ENCODE results near the gene ADGRE2.
"Not testable (repeated sequence)": the region's sequence is repeated elsewhere in the genome, so short reads cannot be mapped to it uniquely, and the experiment has no call there.

The ADGRE2 gene

GRCh38 chr19:14782626-14783409 lies 4.5 kb upstream of the ADGRE2 start (continued):
- TF ChIP-seq ZNF510 (tag by site-specific recombination; IDR thresholded peaks at IDR 0.05; ENCODE audit: insufficient replicate concordance) (no peak), ZSCAN23 (tag by site-specific recombination; IDR thresholded peaks at IDR 0.05) (no peak), ZNF837 (tag by site-specific recombination; IDR thresholded peaks at IDR 0.05) (no peak)

DNA sequence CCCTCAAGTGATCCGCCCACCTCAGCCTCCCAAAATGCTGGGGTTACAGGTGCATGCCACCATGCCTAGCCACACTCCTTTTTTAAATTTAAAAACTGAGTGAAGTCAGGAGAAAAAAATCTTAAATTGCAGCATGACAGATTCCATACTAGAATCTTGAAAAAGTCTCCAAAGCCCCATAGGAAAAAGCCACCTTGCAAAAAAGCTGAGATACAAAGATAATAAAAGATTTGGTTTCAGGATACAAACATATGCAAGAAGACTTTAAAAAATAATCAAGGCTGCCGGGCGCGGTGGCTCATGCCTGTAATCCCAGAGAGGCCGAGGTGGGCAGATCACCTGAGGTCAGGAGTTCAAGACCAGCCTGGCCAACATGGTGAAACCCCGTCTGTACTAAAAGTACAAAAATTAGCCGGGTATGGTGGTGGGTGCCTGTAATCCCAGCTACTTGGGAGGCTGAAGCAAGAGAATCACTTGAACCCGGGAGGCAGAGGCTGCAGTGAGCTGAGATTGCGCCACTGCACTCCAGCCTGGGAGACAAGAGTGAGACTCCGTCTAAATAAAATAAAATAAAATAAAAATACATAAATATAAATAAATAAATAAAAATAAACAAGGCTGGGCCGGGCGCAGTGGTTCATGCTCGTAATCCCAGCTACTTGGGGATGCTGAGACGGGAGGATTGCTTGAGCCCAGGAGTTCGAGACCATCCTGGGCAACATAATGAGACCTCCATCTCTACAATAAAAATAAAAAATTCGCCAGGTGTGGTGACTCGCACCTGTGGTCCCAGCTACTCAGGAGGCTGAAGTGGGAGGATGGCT lies 3.6 kb upstream of the ADGRE2 start:
- H3K27ac ChIP-seq (ENCODE audit: extremely low read depth, low read depth, low read length); H3K4me1 ChIP-seq (ENCODE audit: control insufficient read depth, insufficient read depth, low read length); H3K4me3 ChIP-seq (ENCODE audit: low read depth, low read length); H3K9me3 ChIP-seq (ENCODE audit: control insufficient read depth, insufficient read depth, low read depth, low read length); H3K36me3 ChIP-seq (ENCODE audit: control insufficient read depth in 2 of 2, insufficient read depth in 1 of 2, low read length in 2 of 2): not testable (repeated sequence)
- CTCF ChIA-PET: interaction anchor here (0.7 kb wide), 1 partner anchor 108 kb away, joined by 4 read pairs; no protein-coding TSS in a partner anchor
- POLR2A ChIA-PET: interaction anchor here (0.6 kb wide), 1 partner anchor 126 kb away, joined by 5 read pairs; no protein-coding TSS in a partner anchor

DNA sequence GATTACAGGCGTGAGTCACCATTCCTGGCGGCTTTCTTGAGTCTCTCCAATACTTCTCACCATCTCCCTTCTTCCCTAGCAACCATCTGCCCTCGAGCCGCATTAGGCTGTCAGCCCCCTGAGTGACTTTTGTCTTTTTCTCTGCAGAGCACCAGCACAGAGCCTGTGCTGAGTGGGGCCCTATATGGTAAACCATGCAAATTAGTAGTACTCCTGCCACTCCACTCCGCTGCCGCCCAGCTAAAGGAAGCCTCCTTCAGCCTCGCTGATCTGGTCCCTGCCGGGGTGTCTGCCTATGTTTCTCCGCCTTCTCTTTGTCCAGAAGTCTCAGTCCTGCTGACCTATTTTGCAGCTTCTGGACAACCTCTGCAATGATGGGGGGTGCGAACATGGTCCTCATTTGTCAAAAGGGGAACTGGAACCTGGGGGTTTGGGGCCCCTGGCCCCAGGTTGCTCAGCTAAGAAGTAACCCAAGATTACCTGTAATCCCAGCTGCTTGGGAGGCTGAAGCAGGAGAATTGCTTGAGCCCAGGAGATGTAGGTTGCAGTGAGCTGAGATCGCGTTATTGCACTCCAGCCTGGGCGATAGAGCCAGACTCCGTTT lies 2.4 kb upstream of the ADGRE2 start:
- H3K36me3 ChIP-seq (ENCODE audit: control insufficient read depth in 2 of 2, insufficient read depth in 1 of 2, low read length in 2 of 2); H3K27ac ChIP-seq (ENCODE audit: extremely low read depth, low read depth, low read length); CTCF ChIA-PET; H3K4me3 ChIP-seq (ENCODE audit: low read depth, low read length); H3K4me1 ChIP-seq (ENCODE audit: control insufficient read depth, insufficient read depth, low read length); POLR2A ChIA-PET; H3K9me3 ChIP-seq (ENCODE audit: control insufficient read depth, insufficient read depth, low read depth, low read length): not testable (repeated sequence)

- H3K4me1 ChIP-seq (ENCODE audit: control insufficient read depth, insufficient read depth, low read length): no peaks in the 10 kb centered on the region; the same call in 1 of the 2 replicates
- H3K27ac ChIP-seq (ENCODE audit: extremely low read depth, low read depth, low read length): no peak overlapping the region
- no peaks in the 10 kb centered on the region for H3K36me3 ChIP-seq (ENCODE audit: control insufficient read depth in 2 of 2, insufficient read depth in 1 of 2, low read length in 2 of 2)
- POLR2A ChIA-PET: no interaction called here
- CTCF ChIA-PET: interaction anchor here (3.7 kb wide), 1 partner anchor 8 kb away, joined by 19 read pairs; no protein-coding TSS in a partner anchor
- no peaks in the 10 kb centered on the region for H3K9me3 ChIP-seq (ENCODE audit: control insufficient read depth, insufficient read depth, low read depth, low read length)
- H3K4me3 ChIP-seq (ENCODE audit: low read depth, low read length): no peak overlapping the region
- TF ChIP-seq ZFP3 (tag by site-specific recombination; IDR thresholded peaks at IDR 0.05; ENCODE audit: low read depth) (no peak), ZSCAN23 (tag by site-specific recombination; IDR thresholded peaks at IDR 0.05) (no peak), ZNF155 (tag by site-specific recombination; IDR thresholded peaks at IDR 0.05) (no peak), ZNF211 (tag by site-specific recombination; IDR thresholded peaks at IDR 0.05; ENCODE audit: low read depth) (no peak), ZNF354C (tag by site-specific recombination; IDR thresholded peaks at IDR 0.05; ENCODE audit: borderline replicate concordance, low read depth) (no peak), SALL2 (tag by site-specific recombination; IDR thresholded peaks at IDR 0.05; ENCODE audit: borderline replicate concordance) (no peak), TRIM28 (IDR thresholded peaks at IDR 0.05; ENCODE audit: borderline replicate concordance, low read length) (no peak), FEZF1 (tag by site-specific recombination; IDR thresholded peaks at IDR 0.05) (no peak), KLF17 (tag by site-specific recombination; IDR thresholded peaks at IDR 0.05) (no peak), ZNF510 (tag by site-specific recombination; IDR thresholded peaks at IDR 0.05; ENCODE audit: insufficient replicate concordance) (no peak), ZBTB48 (tag by site-specific recombination; IDR thresholded peaks at IDR 0.05) (no peak), ZNF792 (tag by site-specific recombination; IDR thresholded peaks at IDR 0.05) (no peak)
- TF ChIP-seq, protein P1, sequence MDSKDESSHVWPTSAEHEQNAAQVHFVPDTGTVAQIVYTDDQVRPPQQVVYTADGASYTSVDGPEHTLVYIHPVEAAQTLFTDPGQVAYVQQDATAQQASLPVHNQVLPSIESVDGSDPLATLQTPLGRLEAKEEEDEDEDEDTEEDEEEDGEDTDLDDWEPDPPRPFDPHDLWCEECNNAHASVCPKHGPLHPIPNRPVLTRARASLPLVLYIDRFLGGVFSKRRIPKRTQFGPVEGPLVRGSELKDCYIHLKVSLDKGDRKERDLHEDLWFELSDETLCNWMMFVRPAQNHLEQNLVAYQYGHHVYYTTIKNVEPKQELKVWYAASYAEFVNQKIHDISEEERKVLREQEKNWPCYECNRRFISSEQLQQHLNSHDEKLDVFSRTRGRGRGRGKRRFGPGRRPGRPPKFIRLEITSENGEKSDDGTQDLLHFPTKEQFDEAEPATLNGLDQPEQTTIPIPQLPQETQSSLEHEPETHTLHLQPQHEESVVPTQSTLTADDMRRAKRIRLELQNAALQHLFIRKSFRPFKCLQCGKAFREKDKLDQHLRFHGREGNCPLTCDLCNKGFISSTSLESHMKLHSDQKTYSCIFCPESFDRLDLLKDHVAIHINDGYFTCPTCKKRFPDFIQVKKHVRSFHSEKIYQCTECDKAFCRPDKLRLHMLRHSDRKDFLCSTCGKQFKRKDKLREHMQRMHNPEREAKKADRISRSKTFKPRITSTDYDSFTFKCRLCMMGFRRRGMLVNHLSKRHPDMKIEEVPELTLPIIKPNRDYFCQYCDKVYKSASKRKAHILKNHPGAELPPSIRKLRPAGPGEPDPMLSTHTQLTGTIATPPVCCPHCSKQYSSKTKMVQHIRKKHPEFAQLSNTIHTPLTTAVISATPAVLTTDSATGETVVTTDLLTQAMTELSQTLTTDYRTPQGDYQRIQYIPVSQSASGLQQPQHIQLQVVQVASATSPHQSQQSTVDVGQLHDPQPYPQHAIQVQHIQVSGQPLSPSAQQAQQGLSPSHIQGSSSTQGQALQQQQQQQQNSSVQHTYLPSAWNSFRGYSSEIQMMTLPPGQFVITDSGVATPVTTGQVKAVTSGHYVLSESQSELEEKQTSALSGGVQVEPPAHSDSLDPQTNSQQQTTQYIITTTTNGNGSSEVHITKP (tag by site-specific recombination; IDR thresholded peaks at IDR 0.05): no peak
- TF ChIP-seq, protein P2, sequence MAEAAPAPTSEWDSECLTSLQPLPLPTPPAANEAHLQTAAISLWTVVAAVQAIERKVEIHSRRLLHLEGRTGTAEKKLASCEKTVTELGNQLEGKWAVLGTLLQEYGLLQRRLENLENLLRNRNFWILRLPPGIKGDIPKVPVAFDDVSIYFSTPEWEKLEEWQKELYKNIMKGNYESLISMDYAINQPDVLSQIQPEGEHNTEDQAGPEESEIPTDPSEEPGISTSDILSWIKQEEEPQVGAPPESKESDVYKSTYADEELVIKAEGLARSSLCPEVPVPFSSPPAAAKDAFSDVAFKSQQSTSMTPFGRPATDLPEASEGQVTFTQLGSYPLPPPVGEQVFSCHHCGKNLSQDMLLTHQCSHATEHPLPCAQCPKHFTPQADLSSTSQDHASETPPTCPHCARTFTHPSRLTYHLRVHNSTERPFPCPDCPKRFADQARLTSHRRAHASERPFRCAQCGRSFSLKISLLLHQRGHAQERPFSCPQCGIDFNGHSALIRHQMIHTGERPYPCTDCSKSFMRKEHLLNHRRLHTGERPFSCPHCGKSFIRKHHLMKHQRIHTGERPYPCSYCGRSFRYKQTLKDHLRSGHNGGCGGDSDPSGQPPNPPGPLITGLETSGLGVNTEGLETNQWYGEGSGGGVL (tag by site-specific recombination; IDR thresholded peaks at IDR 0.05): no peak
Observed at GRCh38 chr19:14779151-14779550, 791 bp upstream of the ADGRE2 start.

Data from HEK293 (cell line).